Stimulated activated CD8-positive, alpha-beta memory T cell treated with anti-CD3 and anti-CD28 coated beads, Interleukin-7, amount 100 ng/mL, for 4 hours (primary cell): ENCODE measurements around the gene CNGA3.

ENCODE experiments used
- DNase-seq, 2 donors: peaks; one replicate each; pipeline ENCODE4 v3.0.0-alpha.2; 2020; ENCODE audit warnings: low read depth in 2 of 2

CNGA3 gene

DNA sequence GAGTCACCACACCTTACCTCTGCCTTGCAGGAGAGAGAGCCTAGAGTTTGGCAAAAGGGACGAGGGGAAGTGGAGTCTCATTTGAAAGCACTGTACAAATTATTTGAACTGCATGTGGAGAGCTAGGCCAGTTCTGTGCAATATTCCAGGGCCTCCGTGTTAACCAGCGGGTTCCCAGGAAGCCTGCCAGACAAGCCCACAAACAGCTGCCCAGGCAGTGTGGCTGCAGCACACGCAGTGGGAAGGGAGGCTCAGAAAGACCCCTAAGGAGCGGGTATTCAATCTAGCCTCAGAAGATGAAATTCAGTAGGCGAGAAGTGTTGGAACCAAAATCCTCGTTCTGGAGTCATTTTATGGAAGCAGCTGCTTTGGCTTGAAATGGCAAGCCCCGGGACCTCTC lies 30.7 kb downstream of the CNGA3 start:
- no peak for DNase-seq

DNA sequence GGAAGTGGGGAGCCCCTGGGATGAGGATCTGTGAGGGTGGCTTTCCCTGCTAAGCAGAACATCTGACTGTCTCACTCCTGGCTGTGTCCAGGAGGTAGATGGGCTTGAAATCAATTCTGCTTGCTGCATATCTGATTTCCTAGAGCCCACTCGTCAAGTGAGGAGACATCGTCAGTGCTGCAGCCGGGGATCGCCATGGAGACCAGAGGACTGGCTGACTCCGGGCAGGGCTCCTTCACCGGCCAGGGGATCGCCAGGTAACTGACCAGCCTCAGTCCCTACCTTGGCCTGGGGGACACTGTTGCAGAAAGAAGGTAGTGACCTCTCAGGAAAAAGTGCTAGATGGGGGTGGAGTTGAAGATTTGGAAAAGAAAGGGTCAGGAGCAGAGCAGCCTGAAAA lies 31.3 kb downstream of the CNGA3 start:
- DNase-seq: no peak

DNA sequence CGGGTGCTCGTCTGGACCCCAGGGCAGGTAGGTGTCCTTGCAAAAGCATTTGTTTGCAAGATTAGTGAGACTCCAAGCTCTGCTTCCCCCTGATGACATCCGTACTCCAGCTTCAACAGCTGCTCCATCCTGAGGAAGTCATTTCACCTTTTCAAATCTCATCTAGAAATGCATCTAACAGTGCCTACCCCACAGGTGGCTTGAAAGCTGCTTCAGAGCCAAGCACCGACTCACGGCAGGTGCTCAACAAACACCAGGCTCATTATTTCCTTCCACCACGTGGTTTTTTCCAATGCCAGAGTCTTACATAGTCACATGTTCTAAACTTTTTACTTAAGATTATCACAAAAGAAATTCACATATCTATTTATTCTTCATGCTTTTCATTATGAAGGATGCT lies 31.9 kb downstream of the CNGA3 start:
- no peak for DNase-seq

DNA sequence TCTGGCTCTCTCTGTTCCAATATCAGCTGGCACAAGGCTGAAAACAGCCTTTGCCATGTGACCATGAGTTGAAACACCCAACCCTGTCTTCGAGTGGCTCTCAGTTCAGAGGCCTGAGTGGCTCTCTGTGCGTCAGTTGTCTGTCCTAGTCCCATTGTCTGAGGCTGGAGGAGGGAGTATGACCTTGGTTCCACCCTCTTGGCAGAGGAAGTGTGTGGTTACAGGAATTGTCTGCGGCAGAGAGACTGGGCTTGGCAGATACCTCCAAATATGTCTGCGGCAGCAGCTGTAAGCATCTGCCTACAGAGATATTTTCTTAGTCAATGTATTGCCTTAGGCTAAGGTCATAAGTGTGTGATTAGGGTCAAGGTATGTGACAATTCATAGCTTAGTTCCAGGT lies 32.6 kb downstream of the CNGA3 start:
- no peak for DNase-seq

DNA sequence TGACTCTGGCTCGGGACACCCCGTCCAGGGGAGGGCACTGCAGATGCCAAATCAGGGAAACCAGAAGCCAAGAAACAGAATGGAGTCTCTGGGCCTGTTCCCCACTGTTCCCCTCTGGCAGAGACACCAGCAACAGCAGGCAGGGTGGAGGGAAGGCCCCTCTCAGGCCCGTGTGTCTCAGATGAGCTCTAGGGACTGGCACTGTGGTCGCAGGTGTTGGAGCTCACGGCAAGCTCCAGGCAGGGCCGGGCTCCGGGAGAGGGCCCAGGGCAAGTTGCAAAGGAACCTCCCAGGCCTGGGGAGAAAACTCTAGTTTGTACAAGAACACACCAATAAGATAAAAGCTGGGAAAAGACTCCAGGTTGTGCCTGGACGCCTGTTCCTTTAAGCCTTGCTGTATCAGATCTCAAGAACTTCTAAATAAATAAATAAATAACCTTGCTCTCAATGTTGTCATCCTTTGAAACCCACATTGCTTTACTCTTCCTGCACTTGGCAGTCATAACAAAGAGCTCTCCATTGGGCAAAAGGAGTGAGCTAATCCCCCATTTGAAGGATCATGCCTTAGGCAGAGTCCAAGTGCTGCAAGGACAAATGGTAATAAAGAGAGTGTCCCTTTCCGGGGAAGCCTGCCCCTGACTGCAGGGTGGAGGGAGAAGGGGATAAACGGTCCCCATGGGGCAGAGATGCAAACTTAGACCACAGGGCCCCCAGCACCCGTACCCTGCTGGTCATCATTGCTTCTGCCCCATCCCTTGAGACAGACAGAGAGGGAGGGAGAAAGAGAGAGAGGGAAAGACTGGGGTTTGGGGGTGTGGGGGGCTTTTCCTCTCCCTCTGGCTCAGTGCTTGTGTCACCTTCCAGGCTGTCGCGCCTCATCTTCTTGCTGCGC lies 33.3 kb downstream of the CNGA3 start:
- no peak for DNase-seq

DNA sequence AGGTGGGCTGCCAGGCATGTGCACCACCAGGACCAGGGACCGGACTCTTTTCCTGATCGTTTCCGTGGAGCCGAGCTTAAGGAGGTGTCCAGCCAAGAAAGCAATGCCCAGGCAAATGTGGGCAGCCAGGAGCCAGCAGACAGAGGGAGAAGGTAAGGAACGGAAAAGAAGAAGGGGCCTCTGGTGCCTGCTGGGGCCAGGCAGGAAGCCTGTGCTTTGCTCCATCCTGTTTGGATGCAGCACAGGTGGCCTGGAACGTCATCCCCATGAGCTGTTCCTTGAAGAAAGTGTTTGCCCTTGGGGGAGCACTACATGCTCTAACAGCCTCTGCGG lies 33.9 kb downstream of the CNGA3 start:
- DNase-seq: no peak

DNA sequence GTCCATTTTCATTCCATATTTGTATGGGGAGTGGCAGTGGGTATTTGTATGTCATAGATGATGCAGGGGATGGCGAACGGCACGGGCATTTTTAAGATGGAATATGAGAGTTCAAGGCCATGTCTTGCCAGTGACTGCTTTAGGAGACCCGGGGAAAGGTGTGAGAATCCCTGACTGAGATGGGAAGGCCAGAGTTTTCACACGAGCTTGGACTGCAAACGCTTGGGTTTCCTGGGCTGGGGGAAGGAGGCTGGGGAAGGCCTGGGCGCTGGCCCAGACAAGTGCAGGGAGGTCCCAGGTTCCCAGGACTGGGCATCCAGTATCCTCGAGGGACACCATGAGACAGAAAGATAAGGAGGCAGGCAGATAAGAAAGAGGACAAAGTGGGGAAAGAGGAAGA lies 35.2 kb downstream of the CNGA3 start:
- no peak for DNase-seq

DNA sequence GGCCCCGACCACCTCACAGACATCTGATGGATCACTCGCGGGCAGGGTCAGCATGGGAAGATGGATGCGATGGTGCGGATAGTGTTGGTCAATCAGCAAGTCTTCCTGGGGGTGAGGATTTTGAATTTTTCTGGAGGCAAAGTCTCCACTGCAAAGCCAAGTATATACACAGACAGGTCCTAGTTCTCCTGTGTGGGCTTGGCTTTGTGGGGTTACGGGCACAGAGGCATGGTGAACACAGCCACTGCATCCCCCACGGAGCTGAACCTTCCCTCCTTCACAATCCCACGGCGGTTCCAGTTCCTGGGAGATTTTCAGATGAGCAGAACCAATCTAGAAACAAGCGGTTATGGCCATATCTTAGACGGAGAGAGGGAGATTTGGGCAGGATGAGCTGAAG lies 35.8 kb downstream of the CNGA3 start:
- no peak for DNase-seq

DNA sequence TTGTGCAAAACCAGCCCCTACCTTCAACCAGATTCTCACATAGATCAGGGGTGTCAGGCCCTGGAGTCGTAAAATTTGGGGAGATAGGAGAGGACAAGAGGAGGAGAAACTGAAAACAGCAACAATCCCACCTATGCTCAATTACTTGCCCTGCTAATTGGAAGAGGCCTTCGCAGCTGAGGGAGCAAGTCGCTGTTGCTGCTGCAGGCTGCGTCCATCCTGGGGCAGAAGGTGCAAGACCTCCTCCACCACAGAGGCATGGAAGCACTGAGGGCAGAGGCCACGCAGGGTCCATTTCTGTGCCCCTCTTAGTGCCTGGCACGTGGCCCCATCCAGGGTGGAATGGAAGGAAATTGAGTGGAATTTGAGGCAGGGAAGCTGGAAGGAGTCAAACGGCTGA lies 36.5 kb downstream of the CNGA3 start:
- DNase-seq: no peak

DNA sequence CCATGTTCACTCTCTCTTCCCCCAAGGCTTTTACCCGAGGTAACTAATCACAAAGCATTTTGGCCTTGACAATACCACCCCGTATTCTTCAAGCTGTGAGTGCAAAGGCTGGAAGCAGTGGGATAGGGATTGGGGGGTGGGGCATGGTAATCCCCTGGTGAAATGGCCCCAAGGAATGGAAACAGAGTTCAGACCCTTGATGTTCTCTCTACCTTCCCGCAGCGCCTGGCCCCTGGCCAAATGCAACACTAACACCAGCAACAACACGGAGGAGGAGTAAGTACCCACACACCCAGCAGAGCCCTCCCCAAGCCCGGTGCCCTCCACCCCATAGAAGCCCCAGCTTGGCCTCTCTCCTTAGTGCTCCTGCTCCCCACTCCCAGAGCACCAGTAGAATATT lies 36.9 kb downstream of the CNGA3 start:
- DNase-seq: no peak

DNA sequence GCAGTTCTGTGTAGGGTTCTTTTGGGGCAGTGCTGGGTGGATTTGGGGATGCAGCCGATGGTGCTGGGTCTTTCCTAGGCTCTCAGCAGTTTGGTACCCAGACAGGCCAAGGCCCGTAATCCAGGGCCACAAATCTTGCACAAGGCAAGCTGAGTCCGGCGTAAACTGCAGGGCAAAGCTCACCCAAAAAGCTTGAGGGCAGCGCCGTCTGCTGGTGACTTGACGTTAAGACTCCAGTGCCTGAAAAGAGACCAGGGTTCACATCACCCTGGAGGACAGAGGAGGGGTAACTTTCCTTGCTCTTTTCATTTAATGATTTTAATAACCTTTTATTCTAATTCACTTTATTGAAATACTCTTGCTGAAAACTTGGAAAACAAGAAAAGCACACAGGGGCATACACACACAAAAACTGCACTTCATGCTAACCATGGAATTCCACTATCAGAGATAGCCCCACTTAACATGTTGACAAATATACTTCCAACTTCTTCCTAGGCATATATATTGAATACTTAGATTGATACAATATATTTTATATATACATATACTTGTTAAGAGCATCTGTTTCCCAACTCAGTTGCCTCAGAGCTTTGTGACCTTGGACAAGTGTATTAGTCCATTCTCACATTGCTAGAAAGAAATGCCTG lies 38.9 kb downstream of the CNGA3 start:
- peak; percentile 36 to 50 for DNase-seq

DNA sequence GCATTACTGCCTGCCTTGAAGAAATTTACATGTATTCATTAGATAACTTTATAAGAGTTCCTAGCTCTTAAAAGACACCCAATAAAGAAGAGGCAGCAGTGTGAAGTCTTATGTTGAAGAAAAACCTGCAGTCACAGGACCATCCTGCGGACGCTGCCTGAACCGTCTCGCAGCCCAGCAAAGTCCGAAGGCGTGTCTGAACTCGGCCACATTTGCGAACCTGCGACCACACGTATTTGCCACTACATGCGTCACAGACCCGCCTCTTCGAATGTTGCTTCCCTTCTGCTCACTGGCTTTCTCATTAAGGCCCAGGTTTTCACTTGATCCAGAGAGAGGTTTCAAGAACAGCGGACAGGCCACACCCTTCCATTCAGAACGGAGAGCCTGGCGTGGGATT lies 41.2 kb downstream of the CNGA3 start:
- DNase-seq: no peak

DNA sequence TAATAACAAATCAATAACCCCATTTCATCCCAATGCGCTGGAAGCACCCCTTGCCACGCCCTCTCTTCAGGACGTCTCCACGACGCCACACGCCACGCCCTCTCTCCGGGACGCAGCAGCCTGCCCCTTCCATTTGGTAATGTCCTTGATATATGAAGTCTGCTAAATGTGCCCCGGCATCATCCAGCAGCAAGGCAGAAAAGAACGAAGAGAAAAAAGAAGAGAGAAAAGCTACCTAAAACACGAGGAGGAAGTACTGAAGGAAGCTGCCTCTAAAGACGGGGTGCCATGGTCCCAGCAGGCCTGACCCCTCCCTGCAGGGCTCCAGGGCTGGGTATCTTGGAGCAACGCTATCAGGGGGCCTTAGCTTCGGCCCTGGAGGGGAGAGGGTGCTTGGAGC lies 41.8 kb downstream of the CNGA3 start:
- no peak for DNase-seq

DNA sequence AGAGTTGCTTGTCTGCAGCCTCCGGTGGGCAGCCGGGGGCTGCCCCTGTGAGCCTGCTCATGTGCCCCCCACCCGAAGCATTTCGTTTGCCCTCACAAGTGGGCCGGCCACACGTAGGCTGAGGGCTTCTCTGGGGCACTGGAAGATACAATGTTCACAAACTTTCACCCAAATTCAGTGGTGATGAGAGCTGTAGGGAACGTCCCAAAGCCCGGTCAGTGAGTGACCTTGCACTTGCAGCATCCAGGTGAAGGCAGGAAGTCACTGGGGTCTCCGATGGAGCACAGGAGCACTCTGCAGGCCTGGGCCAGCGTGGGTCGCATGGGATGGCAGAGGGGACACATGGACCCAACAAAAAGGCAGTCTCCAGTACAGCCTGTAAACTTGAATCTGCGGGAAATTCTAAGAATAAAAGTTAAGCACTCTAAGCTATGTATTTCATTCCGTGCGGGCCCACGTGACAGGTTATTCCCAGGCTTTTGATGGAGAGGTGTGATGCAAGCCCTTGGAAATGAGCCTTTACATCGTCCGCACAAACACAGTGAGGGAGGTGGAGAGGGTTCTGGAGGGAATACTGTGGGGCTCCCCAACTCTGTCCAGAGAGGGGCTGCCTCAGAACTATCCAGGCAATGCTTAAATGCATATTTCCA lies 42.5 kb downstream of the CNGA3 start:
- DNase-seq: no peak

DNA sequence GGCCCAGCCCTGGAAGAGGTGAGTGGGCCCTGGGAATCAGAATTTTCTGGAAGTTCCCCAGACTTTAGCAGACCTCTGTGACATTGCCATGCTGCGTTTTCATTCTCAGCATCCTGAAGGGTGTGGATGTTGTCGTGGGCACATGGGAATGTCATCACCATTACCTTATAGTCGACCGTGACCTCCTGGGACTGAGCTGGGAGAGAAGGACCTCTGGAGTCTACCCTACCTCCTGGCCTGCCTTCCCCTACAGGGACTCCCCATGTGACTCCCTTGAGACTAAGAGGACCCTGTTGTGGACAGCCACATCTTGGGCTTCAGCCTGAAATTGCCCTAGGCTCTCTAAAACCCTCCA lies 43.0 kb downstream of the CNGA3 start:
- DNase-seq: no peak

DNA sequence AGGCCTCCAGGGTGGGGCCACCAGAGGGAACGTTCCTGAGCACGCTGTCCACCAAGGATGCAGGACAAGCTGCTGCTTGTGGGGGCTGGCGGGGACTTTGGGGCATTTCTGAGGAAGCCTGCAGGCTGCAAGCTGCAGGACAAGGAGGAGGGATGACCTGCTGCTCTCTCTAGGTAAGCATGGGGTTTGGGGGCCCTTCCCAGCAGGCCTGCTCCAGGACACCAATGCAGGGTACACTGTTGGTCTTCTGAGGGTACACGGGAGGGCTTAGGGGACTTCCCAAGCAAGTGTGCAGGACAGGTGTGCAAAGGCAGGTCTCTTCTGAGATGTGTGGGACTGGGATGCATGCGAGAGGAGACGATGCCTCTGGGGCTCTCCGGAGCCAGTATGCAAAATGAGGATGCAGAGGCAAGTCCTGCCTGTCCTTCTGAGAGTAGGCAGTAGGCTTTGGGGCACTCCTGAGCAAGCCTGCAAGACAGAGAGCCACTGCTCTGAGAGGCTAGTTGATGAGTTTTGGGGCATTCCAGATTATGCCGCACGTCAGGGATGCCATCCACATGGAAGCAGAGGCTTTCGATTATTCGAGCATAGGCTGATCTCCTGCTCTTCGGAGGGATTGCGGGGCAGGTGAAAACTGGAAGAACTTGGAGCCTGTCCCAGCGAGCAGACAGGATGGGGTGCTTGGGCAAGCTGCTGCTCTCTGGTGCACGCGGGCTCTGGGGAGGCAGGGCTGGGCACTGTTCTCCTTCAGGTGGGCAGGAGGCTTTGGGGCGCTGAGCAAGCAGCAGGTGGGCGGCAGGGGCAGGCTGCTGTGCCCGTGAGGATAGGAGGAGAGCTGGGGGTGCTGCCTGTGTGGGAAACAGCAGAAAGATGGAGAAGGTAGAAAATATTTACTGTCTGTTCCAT lies 44.6 kb downstream of the CNGA3 start:
- no peak for DNase-seq

DNA sequence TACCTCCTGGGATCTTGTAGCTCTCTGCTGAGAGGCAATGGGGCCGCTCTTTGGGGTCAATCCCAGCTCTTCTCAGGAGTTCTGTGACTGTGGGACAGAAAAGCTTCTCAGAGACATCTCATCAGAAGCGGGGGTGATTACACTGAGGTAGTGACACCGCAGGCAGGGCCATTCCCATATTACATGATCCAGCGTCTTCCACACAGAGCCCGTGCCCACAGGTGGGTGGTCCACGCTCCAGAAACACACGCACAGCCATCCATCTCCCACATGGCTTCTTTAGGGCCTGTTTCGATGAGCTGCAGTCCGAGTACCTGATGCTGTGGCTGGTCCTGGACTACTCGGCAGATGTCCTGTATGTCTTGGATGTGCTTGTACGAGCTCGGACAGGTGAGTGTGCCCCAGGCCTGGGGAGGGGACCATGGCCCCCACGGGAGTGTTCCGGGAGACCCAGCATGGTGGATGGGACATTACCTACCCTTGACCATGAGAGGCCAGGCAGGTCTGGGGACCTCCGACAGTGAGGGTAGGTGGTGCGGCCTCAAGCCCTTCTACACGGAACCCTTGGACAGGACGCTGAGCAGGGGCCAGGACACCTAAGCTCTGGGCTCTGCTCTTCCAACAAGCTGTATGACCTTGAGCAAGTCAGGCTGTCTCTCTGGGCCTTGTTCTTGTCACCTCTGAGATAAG lies 45.5 kb downstream of the CNGA3 start:
- no peak for DNase-seq

DNA sequence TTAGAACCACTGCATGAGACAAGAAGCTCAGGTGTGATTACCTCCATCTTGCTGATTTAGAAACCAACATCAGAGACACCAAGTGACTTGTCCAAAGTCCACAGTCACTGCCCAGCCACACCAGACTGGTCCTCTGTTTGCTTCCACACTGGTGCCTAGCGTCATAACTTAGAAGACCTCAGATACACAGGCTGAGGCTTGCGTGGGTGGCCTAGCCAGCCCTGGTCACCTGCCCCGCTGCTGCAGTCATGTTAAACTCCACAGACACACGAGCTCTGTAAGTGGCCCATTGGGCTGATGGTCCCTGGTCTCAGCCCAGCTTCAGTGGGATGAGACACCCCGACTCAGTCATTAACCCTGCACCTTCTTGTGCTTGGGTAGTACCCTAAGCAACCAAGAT lies 47.1 kb downstream of the CNGA3 start:
- DNase-seq: no peak

DNA sequence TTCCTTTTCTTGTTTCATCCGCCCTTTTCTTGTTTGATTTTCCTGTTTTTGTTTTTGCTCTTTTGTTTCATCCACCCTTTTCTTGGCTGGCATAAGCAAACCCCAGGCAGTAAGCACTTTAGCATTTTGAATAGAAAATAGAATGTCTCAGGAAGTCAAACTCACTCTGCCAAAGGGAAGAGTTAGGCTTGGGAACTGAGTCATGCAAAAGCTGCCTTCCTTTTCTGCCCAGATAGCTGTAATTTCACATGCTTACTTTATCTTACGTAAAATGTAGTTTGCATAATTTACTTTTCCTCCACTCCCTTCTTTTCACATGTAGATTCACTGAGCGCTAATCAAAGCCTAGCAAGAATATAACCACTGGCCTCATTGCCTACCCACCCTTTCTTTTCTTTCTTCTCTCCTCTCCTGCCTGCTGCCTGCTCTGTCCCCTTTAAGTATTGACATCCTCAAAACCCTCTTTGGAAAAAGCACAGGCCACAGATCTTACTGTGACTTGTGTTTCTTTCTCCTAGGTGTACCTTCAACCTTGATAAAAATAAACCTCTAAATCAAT lies 48.4 kb downstream of the CNGA3 start:
- no peak for DNase-seq

DNA sequence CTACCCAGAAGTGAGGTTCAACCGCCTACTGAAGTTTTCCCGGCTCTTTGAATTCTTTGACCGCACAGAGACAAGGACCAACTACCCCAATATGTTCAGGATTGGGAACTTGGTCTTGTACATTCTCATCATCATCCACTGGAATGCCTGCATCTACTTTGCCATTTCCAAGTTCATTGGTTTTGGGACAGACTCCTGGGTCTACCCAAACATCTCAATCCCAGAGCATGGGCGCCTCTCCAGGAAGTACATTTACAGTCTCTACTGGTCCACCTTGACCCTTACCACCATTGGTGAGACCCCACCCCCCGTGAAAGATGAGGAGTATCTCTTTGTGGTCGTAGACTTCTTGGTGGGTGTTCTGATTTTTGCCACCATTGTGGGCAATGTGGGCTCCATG lies 49.7 kb downstream of the CNGA3 start:
- DNase-seq: no peak

DNA sequence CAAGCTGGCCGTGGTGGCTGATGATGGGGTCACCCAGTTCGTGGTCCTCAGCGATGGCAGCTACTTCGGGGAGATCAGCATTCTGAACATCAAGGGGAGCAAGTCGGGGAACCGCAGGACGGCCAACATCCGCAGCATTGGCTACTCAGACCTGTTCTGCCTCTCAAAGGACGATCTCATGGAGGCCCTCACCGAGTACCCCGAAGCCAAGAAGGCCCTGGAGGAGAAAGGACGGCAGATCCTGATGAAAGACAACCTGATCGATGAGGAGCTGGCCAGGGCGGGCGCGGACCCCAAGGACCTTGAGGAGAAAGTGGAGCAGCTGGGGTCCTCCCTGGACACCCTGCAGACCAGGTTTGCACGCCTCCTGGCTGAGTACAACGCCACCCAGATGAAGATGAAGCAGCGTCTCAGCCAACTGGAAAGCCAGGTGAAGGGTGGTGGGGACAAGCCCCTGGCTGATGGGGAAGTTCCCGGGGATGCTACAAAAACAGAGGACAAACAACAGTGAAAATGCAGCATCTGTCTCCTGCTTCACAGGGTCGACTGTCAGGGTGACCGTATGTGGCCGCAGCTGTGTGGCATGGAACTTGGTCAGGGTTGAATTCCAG lies 50.6 kb downstream of the CNGA3 start:
- no peak for DNase-seq
